ENCODE data around the gene RNF125.
"Not testable (repeated sequence)": the region's sequence is repeated elsewhere in the genome, so short reads cannot be mapped to it uniquely, and the experiment has no call there.

RNF125 gene

DNA sequence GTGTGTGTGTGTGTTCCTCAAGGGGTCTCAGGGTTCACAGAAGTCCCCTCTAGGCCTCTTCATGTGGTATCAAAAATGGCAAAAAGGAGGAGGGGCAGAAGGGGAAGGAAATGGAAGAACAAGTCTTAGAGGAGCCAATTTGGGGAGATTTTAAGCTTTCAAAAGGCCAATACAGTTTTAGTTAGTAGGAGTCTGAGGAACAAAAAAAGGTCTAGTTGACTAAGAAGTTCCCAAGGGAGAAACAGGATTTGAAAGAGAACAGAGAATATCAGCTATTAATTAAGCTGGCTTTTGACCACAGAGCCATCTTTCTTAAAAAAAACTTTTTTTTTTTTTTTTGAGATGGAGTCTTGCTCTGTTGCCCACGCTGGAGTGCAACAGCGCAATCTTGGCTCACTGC, 7.1 kb downstream of the RNF125 start:
- no peak for DNase-seq (ENCODE audit: low spot score)

DNA sequence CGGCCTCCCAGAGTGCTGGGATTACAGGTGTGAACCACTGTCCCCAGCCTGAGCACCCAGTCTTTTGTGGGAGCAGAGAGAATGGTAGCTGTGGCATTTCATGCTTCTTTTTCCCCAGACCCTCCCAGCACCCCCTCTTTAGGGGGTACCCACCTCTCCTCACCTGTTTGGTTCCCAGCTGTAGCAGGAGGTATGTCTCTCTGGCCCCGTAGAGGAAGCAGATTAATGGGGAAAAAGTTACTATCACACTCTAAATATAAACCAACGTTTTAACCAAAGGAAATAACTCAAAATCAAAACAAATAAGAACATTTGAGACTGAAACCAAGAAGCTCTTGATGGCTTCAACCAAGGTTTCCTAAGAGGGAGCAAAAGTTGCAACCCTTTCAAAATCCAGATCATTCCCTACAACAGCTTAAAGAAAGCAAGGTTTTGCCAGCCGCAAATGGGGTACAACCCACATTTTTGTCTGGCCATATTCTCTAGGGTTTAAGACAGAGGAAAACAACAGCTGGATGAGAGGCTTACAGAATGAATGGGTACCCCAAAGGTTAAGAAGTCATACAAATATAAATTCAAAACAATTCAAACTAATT, 8.0 kb downstream of the RNF125 start:
- no peak for DNase-seq (ENCODE audit: low spot score)

DNA sequence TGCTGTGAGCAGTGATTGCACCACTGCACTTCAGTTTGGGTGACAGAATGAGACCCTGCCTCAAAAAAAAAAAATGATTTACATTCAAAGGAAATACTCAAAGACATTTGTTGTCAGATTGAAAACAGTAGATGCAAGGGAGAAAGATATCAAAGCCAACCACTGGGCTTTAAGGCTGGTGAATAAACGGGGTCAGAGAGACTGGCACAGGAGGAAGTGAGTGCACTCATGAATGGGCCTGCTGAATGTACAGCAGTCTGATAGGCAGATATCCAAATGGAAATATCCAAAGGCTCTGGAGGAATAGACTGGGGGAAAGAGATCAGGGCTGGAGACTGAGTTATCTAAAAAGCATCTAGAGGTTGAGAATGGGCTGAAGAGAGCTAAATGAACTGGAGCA, 10.9 kb downstream of the RNF125 start:
- no peak for DNase-seq (ENCODE audit: low spot score)

DNA sequence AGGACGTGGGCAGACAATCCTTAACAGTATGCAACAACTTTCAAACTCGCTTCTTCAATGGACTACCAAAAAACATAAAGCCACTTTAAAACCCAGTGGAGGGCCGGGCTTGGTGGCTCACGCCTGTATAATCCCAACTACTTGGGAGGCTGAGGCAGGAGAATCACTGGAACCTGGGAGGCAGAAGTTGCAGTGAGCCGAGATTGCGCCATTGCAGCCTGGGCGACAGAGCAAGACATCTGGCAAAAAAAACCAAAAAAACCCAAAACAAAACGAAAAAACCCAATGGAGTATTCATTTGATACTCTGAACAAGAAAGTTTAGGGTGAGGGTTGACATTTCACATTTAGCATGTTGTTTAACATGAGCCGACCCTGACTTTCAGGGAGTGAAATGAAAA, 14.0 kb downstream of the RNF125 start:
- no peak for DNase-seq (ENCODE audit: low spot score)

DNA sequence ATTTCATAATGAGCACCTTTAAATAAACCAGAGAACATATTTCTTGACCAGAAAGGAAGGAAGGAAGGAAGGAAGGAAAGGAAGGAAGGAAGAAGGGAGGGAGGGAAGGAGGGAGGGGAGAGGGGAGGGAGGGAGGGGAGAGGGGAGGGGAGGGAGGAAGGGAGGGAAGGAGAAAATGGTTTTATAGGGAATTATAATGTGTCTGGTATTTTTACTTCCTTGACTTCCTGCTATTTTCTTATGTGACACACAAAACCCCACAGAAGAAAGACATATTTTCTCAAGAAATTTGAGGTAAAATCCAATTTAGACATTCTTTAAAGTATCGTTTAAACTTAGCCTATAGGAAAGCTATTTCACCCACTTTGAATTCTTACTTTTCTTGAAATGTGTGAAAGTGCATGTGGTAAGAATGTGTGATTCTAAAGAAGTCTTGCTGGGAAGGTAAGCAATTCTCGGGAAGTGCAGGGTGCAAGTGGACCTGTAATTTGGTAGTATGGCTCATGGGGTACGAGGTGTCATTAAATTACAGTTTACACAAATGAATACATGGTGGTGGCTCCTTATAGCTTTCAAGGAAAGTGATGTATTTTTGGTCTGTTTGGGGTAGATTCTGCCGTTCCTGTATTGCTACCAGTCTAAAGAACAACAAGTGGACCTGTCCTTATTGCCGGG, 18.0 kb downstream of the RNF125 start:
- no peak for DNase-seq (ENCODE audit: low spot score)

DNA sequence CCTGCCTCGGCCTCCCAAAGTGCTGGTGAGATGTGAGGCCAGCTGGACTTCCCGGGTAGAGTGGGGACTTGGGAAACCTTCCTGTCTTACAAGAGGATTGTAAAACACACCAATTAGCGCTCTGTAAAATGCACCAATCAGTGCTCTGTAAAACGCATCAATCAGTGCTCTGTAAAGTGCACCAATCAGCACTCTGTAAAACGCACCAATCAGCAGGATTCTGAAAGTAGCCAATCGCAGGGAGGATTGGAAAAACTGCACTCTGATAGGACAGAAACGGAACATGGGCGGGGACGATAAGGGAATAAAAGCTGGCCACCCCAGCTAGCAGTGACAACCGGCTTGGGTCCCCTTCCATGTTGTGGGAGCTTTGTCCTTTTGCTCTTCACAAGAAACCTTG, 19.0 kb downstream of the RNF125 start:
- no peak for DNase-seq (ENCODE audit: low spot score)

DNA sequence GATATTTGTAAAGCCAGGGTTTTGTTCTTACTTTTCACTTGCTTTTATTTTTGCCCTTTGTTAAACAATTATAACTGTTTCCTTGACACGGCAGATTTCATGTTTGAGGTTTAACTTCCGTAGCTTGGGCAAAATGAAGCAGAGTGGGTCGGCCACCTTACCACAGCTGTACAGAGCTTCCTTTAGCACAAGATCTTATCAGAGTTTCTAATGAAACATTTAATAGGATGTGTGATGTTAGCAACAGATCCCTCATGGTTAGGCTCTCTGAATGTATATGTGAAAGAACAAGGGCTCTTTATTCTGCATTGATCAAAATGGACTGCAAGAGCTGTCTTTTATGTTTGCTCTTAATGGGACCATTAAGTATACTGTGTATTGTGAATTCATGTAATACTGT, 22.3 kb downstream of the RNF125 start:
- no peak for DNase-seq (ENCODE audit: low spot score)

DNA sequence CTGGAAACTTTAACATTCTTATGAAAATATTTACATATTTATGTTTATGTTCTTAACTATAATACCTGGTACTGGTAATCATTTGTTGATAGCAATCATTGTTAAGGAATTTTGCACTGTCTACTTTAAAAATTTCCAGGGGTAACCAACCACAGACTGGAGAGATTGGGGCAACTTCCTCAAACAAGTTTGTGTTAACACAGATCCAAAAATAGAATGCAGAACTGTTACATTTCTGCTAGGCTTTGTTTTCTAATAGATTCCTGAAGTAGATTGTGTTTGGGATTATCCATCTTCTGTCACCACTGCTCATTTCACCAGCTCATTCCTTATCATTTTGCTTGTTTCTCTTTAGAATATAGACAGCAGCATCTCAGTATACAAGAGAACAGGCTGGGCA, 23.7 kb downstream of the RNF125 start:
- no peak for DNase-seq (ENCODE audit: low spot score)

DNA sequence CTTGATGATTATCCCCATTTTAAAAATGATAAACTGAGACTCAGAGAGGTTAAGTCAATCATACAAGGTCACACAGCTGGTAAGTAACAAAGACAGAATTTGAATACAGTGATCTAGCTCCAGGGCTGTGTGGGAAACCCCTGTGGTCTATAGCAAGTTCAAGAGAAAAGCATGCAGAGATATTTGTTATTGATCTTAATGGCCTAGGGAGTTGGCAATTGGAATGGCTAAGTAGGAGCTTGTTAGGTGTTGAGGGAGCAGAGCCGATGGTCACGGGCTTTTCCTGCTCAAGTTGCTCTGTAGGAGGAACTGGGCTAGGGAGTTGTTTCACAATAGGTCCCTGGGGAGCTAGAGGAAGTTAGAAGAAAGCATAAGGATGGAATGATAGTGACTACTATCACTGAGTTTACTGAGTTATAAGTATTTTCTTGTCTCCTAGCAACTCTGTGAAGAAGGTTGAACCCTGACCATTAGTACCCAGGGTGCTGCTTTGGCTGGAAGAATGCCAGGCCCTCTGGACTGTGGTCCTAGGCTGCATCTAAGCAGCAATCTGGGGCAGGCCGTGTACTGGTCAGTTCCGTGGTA, 30.0 kb downstream of the RNF125 start:
- DNase-seq (ENCODE audit: low spot score): peak; percentile 40

DNA sequence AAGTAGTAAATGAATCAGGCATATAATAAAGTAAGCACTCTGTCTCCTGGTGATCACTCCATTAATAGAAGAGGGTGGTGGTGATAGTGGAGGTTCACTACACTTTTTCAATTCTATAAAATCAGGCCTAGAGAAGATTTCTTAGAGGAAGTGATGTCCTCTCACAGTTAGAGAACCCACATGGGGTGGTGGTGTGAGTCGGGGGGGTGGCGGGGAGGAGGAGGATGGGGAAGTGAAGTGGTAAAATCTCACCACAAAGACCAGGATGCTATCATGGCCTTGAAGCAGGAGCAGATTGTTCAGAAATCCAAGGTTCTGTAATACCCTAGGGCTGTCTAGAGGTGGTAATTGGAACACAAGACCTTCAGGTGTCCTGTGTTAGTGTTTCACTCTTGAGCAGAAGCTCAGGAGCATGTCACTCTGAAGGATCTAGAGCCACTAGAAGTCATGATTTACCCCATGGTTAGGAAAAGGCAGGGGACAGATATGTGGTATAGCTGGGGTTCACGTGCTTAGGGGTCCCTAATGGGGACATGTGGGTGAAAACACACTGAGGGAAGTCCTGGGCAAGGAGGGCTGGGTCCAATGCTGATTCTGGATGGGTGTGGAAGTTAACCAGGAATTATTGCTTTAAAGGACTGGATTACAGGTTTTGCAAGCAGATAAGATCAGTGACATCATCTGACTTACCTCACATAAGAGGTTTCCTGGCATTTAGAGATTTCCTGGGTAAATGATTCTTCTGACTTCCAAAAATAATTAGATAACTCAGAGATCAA, 31.0 kb downstream of the RNF125 start:
- DNase-seq (ENCODE audit: low spot score): no peak

DNA sequence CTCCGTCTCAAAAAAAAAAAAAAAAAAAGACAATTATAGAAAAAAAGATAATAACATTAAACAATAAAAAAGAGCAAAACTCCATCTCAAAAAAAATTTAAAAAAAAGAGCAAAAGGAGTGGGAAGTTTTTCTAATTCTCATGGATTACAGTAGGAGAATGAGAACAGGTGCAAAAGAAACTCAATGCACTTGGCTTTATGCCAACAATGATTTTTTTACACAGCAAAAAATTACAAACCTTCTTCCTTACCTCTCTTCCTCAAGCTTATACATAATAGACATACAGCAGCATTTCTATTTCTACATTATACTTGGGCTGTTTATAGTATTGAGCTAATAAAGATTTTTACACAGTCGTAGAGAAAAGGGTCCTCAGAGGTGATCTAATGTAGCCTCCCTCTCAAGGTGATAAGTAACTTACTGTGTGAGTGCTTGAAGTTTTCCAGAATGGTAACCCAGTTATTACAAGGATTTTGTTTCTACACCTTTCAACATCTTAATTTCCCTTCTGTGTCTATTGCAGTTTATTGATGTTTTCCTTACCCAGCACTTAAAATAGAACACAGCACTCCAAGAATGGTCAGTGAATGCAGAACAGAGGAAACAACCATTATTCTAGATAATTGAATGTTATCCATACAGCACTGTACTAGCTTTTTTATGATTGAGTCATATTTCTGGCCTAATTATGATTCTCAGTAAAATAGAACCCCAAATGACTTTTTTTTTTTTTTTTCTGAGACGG, 38.2 kb downstream of the RNF125 start:
- no peak for DNase-seq (ENCODE audit: low spot score)

DNA sequence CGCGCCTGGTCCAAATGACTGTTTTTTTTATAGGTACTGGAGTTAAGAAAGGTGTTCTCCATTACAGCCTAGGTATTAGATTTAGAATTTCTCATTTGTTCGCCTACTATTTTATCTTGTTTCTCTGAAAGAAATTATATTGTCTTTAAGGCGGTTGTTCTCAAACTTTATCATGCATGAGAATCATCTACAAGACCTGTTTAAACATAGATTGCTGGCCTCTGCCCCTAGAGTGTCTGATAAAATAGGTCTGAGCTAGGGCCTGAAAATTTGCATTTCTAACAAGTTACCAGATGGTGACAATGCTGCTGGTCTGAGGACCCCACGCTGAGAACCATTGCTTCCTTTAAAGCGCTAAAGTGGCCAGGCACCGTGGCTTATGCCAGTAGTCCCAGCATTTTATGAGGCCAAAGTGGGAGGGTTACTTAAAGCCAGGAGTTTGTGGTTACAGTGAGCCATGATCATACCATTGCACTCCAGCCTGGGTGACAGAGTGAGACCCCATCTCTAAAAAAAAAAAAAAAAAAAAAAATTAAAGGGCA, 39.1 kb downstream of the RNF125 start:
- no peak for DNase-seq (ENCODE audit: low spot score)

DNA sequence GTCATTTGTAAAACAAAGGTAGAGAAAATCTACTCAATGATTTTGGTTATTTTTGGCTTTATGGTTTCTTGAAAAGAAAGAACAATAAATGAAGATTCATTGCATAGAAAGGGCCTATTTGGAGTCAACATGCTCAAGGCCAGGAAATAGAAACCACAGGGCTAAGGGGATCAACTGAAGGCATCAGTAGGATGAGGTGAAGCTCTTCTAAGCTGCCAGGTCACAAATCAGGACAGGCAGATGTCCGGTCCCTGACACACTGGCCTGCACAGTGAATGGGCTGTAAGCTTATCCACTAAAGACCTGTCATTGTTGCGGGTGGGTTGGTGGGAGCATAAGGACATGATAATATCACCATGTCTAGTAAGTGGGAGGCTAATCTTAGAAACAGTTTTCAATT, 41.4 kb downstream of the RNF125 start:
- no peak for DNase-seq (ENCODE audit: low spot score)

DNA sequence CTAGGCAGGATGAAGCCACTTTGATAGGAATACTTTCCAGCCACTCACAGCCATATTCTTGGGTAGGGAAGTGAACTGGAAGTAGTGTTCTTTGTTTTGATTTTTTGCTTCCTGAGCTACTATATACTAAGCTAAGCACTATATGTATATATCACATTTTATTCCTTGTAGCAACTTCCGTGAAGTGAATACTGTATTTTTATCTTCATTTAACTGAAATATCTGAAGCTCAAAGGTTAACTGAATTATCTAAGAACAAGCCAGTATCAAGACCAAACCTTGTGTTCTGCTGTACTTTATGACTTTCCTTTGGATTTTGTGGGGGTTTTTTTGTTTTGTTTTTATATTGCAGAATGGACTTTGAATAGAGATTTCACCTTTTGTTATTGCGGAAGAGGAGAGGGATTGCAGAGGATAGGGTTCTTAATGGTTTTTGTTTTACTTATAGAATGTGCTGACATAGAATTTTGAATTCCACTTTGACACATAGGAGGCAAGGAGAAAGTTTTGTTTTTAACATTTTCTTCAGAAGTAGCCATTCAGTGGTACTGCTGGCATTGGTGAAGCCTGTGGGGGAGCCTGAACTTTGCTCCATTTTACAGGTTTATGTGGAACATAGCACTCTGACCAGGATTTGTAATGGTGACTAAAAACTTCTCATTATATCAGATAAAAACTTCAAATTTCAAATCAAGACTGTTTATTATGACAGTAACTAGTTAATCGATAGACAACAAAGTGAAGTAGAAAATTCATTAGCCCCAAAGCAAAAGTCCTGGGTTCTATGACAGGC, 48.9 kb downstream of the RNF125 start:
- no peak for DNase-seq (ENCODE audit: low spot score)

DNA sequence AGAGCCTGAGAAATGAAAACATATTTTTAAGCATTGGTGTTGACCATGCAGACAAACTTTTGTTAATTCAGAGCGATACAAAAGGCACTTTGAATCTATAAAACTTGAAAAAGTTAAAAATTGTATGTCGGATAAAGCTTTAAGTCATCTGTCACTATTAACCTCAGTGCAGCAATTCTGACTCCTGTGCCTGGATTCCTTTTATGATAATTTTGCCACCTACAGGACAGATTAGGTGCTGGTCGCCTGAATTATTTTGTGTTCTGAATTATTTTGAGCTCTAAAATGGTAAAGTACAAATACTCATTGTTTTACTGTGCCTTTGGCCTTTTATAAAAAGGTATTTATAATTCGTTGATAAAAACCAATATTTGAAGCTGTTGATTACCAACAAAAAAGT, 53.7 kb downstream of the RNF125 start:
- DNase-seq (ENCODE audit: low spot score): peak; percentile 12

DNA sequence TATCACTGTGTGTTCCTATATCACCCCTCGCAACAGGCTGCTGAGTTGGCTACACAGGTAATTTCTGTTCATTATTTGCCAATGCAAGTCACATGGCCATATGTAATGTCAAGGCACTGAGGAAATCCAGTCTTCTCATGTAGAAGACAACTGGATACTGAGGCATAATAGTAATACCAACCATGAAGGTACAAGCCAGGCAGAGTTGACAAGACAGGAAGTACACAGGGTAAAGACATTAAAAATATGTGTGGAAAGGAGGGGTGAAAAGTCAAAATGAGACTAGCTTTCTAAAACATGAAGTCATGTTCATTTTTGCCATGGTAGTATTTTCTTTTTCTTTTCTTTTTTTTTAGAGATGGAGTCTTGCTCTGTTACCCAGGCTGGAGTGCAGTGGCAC, 55.6 kb downstream of the RNF125 start:
- DNase-seq (ENCODE audit: low spot score): no peak

DNA sequence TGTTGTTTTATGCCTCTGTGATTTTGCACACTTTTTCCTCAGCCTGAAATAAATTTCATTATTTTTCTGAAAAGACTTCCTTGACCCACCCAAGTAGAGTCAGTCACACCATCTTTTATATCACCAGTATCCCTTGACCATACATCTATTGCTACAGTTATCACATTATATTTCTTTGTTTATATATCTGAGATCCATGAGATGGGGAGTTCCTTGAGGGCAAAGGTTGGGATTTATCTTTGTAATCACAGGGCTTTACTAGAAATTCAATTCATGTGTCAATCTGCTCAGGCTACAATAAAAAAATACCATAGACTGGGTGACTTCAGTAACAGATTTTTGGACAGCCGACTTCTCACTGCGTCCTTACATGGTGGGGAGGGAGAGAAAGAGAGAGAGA, 60.2 kb downstream of the RNF125 start:
- DNase-seq (ENCODE audit: low spot score): no peak

DNA sequence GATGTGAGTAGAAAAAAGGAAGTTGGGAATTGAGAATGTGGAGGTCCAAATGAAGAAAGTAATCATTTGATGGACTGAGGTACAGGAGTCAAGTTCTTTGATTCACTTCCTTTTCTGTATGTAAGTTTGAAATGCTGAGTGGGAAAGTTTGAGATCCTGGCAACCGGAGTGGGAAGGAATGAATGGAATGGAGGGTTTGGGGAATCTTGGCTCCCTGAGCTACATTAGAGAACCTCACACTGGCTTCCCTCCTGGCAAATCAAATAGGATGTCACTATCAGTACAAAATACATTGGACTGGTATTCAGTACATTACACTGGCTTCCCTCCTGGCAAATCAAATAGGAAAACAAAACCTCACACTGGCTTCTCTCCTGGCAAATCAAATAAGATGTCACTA, 63.3 kb downstream of the RNF125 start:
- DNase-seq (ENCODE audit: low spot score): peak; percentile 7

DNA sequence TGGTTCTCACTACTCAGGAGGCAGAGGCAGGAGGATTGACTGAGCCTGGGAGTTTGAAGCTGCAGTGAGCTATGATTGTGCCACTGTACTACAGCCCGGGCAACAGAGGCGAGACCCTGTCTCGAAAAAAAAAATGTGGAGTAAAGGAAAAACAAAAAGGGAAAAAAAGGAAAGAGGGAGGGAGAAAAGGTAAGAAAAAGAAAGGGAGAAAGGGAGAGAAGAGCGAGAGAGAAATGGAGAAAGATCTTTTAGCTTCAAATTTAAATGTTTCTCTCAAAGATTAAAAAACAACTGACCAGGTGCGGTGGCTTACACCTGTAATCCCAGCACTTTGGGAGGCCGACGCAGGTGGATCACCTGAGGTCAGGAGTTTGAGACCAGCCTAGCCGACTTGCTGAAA, 65.2 kb downstream of the RNF125 start:
- no peak for DNase-seq (ENCODE audit: low spot score)

DNA sequence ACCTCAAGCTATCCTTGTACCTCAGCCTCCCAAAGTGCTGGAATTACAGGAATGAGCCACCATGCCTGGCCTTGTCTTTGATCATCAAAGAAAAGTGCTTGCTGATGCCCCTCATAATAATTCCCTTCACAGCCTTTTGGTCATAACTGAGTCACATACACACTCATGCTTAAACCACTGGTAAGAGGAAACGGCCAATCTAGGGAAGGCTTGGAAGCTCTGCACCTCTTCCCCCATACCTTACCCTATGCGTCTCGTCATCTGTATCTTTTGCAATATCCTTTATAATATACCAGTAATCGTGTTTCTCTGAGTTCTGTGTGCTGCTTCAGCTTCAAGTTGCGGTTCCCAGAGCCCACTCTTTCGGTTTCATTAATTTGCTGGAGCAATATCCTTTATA, 68.3 kb downstream of the RNF125 start:
- no peak for DNase-seq (ENCODE audit: low spot score)

DNA sequence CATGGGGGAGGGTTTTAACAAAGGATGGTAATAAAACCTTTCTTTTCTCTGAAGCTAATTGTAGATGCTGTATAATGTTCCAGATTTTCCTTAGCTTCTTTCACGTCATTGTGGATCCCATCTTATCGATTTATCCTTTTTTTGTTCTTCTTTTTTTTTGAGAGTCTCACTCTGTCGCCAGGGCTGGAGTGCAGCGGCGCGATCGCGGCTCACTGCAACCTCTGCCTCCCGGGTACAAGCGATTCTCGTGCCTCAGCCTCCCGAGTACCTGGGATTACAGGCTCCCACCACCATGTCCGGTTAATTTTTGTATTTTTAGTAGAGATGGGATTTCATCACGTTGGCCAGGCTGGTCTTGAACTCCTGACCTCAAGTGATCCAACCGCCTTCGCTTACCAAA, 72.2 kb downstream of the RNF125 start:
- not testable (repeated sequence) for DNase-seq (ENCODE audit: low spot score)
